WTC11 (cell line): Measurements from ENCODE around the gene EEF1AKMT4. TPM values are rescaled to one million over a fixed set of nuclear protein-coding genes. Genes with fewer than 3 reads are reported as not detected.

Experiments used
- ATAC-seq: fragments of 200-7000 bp; cut with Tn5 transposase; 2 replicates; pipeline ENCODE4 v1.10.0; 2021; ENCODE audit warnings: mild to moderate bottlenecking, moderate library complexity
- CTCF ChIA-PET: fragments of 300-600 bp; sonication (Branson Sonifier 250); formaldehyde crosslinking; loops from one replicate; lab custom pipeline; 2021; ENCODE audit warnings: antibody characterized with exemption; lab: Charles Lee
- POLR2A ChIA-PET: fragments of 350-600 bp; sonication (Branson Sonifier 250); formaldehyde crosslinking; loops from one replicate; lab custom pipeline; 2021; ENCODE audit warnings: antibody characterized with exemption; lab: Charles Lee
- DNase-seq: peaks from one replicate; pipeline ENCODE4 v3.0.0; 2021; ENCODE audit warnings: low spot score
- H3K27ac Mint-ChIP-seq: 2 replicates; pipeline ENCODE4 v1.8.0; 2021; ENCODE audit warnings: mixed read lengths
- H3K27me3 Mint-ChIP-seq: 2 replicates; pipeline ENCODE4 v1.8.0; 2021; ENCODE audit warnings: low read depth, mild to moderate bottlenecking, moderate library complexity, mixed read lengths
- H3K36me3 Mint-ChIP-seq: 2 replicates; pipeline ENCODE4 v1.8.0; 2021; ENCODE audit warnings: mixed read lengths
- H3K4me1 Mint-ChIP-seq: 2 replicates; pipeline ENCODE4 v1.8.0; 2022; ENCODE audit warnings: mixed read lengths
- H3K4me3 Mint-ChIP-seq: 2 replicates; pipeline ENCODE4 v1.8.0; 2021; ENCODE audit warnings: mild to moderate bottlenecking, moderate library complexity, mixed read lengths
- H3K9me3 Mint-ChIP-seq: 2 replicates; pipeline ENCODE4 v1.8.0; 2021; ENCODE audit warnings: mixed read lengths
- ATF1 ChIP-seq: sonication (generic); formaldehyde crosslinking; IDR thresholded peaks from 2 replicates; pipeline ENCODE4 v1.8.1; 2023; ENCODE audit warnings: mild to moderate bottlenecking, moderate library complexity, missing genetic modification reagents
- FOXP1 ChIP-seq: sonication (generic); formaldehyde crosslinking; IDR thresholded peaks from 2 replicates; pipeline ENCODE4 v1.8.0; 2022; ENCODE audit warnings: missing genetic modification reagents, mild to moderate bottlenecking, moderate library complexity, borderline replicate concordance
- JUN ChIP-seq: sonication (generic); formaldehyde crosslinking; IDR thresholded peaks from 2 replicates; pipeline ENCODE4 v1.8.0; 2023; ENCODE audit warnings: mild to moderate bottlenecking, missing genetic modification reagents
- NR2C2 ChIP-seq: sonication (generic); formaldehyde crosslinking; IDR thresholded peaks from 2 replicates; pipeline ENCODE4 v1.8.0; 2022; ENCODE audit warnings: mild to moderate bottlenecking, missing genetic modification reagents
- NR3C1 ChIP-seq: sonication (generic); formaldehyde crosslinking; conservative IDR thresholded peaks from 2 replicates; pipeline ENCODE4 v1.8.1; 2023; ENCODE audit warnings: low read depth, mild to moderate bottlenecking, missing genetic modification reagents
- PRRX2 ChIP-seq: fragments of 250-450 bp; sonication (Bioruptor Pico); IDR thresholded peaks from 2 replicates; pipeline ENCODE4 v1.8.0; 2021; ENCODE audit warnings: mild to moderate bottlenecking
- SP1 ChIP-seq: sonication (generic); formaldehyde crosslinking; conservative IDR thresholded peaks from 2 replicates; pipeline ENCODE4 v1.8.1; 2022; ENCODE audit warnings: missing genetic modification reagents
- TEAD1 ChIP-seq: sonication (generic); formaldehyde crosslinking; IDR thresholded peaks from 2 replicates; pipeline ENCODE4 v1.8.0; 2022; ENCODE audit warnings: mild to moderate bottlenecking, missing genetic modification reagents
- TEAD4 ChIP-seq: sonication (generic); formaldehyde crosslinking; IDR thresholded peaks from 2 replicates; pipeline ENCODE4 v1.8.0; 2022; ENCODE audit warnings: mild to moderate bottlenecking, missing genetic modification reagents
- ZNF317 ChIP-seq: sonication (generic); formaldehyde crosslinking; IDR thresholded peaks from 2 replicates; pipeline ENCODE4 v1.8.1; 2023; ENCODE audit warnings: low read depth, mild to moderate bottlenecking, moderate library complexity, missing genetic modification reagents, borderline replicate concordance
- ZNF396 ChIP-seq: fragments of 250-450 bp; sonication (Bioruptor Pico); IDR thresholded peaks from 2 replicates; pipeline ENCODE4 v1.8.0; 2021; ENCODE audit warnings: mild to moderate bottlenecking, moderate library complexity, borderline replicate concordance
- total RNA-seq: library from RNA; stranded (reverse); gene quantifications from 3 replicates; pipeline ENCODE4 v1.2.3, GENCODE V29; 2021
- TF ChIP-seq, protein P1 (sequence below): sonication (generic); formaldehyde crosslinking; IDR thresholded peaks from 2 replicates; pipeline ENCODE4 v1.8.1; 2023; ENCODE audit warnings: mild to moderate bottlenecking, missing genetic modification reagents, borderline replicate concordance
- TF ChIP-seq, protein P2 (sequence below): sonication (generic); formaldehyde crosslinking; IDR thresholded peaks from 2 replicates; pipeline ENCODE4 v1.8.0; 2023; ENCODE audit warnings: missing genetic modification reagents
- TF ChIP-seq, protein P3 (sequence below): sonication (generic); formaldehyde crosslinking; IDR thresholded peaks from 2 replicates; pipeline ENCODE4 v1.8.1; 2023; ENCODE audit warnings: mild to moderate bottlenecking, moderate library complexity, missing genetic modification reagents
- TF ChIP-seq, protein P4 (sequence below): sonication (generic); formaldehyde crosslinking; IDR thresholded peaks from 2 replicates; pipeline ENCODE4 v1.8.1; 2022; ENCODE audit warnings: mild to moderate bottlenecking, moderate library complexity, missing genetic modification reagents
- TF ChIP-seq, protein P5 (sequence below): sonication (generic); formaldehyde crosslinking; IDR thresholded peaks from 2 replicates; pipeline ENCODE4 v1.8.0; 2022; ENCODE audit warnings: mild to moderate bottlenecking, missing genetic modification reagents
- TF ChIP-seq, protein P6 (sequence below): sonication (generic); formaldehyde crosslinking; IDR thresholded peaks from 2 replicates; pipeline ENCODE4 v1.8.1; 2022; ENCODE audit warnings: missing genetic modification reagents, borderline replicate concordance

Gene EEF1AKMT4
- total RNA-seq, 1 experiment from 2014 or later = 11.3 TPM

DNA sequence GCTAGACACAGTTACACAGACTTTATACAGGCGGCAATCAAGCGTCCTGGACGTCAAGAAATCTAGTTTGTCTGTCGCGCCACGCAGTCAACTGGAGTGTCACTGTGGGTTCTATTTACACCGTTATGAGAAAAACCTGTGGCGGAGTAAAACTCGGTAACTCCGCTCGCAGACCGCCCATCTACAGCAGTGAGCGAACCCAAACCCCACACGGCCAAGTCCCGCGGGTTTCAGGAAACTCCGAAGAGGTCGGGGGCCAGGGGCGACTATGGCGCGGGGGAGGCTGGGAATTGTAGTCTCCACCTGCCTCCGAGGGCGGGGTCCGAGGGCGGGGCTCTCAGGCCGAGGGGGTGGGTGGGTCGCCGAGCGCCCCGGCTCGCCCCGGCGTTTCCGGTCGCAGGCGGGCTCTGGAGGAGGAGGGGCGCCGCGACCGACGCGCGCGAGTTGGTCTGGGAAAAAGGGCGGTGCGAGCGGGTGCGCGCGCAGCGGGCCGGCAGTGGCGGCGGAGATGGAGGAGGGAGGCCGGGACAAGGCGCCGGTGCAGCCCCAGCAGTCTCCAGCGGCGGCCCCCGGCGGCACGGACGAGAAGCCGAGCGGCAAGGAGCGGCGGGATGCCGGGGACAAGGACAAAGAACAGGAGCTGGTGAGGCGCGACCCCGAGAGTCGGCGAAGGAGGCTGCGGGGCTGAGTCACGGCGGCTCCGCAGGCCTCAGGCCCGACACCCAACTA lies 49.5 kb downstream of the EEF1AKMT4 start, which contains the start of gene PSMD2 (continued):
- TF ChIP-seq, protein P1, sequence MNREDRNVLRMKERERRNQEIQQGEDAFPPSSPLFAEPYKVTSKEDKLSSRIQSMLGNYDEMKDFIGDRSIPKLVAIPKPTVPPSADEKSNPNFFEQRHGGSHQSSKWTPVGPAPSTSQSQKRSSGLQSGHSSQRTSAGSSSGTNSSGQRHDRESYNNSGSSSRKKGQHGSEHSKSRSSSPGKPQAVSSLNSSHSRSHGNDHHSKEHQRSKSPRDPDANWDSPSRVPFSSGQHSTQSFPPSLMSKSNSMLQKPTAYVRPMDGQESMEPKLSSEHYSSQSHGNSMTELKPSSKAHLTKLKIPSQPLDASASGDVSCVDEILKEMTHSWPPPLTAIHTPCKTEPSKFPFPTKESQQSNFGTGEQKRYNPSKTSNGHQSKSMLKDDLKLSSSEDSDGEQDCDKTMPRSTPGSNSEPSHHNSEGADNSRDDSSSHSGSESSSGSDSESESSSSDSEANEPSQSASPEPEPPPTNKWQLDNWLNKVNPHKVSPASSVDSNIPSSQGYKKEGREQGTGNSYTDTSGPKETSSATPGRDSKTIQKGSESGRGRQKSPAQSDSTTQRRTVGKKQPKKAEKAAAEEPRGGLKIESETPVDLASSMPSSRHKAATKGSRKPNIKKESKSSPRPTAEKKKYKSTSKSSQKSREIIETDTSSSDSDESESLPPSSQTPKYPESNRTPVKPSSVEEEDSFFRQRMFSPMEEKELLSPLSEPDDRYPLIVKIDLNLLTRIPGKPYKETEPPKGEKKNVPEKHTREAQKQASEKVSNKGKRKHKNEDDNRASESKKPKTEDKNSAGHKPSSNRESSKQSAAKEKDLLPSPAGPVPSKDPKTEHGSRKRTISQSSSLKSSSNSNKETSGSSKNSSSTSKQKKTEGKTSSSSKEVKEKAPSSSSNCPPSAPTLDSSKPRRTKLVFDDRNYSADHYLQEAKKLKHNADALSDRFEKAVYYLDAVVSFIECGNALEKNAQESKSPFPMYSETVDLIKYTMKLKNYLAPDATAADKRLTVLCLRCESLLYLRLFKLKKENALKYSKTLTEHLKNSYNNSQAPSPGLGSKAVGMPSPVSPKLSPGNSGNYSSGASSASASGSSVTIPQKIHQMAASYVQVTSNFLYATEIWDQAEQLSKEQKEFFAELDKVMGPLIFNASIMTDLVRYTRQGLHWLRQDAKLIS (CRISPR knock-in tag) = no peak; the same call in 1 of the 2 replicates
- TF ChIP-seq, protein P2, sequence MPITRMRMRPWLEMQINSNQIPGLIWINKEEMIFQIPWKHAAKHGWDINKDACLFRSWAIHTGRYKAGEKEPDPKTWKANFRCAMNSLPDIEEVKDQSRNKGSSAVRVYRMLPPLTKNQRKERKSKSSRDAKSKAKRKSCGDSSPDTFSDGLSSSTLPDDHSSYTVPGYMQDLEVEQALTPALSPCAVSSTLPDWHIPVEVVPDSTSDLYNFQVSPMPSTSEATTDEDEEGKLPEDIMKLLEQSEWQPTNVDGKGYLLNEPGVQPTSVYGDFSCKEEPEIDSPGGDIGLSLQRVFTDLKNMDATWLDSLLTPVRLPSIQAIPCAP (CRISPR knock-in tag) = no peak
- TF ChIP-seq, protein P3, sequence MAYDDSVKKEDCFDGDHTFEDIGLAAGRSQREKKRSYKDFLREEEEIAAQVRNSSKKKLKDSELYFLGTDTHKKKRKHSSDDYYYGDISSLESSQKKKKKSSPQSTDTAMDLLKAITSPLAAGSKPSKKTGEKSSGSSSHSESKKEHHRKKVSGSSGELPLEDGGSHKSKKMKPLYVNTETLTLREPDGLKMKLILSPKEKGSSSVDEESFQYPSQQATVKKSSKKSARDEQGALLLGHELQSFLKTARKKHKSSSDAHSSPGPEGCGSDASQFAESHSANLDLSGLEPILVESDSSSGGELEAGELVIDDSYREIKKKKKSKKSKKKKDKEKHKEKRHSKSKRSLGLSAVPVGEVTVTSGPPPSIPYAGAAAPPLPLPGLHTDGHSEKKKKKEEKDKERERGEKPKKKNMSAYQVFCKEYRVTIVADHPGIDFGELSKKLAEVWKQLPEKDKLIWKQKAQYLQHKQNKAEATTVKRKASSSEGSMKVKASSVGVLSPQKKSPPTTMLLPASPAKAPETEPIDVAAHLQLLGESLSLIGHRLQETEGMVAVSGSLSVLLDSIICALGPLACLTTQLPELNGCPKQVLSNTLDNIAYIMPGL (CRISPR knock-in tag) = peak; percentile 81; the same call in 1 of the 2 replicates
- no peak for TF ChIP-seq TEAD4 (CRISPR knock-in tag)
- TF ChIP-seq ZNF396 = no peak
- TF ChIP-seq SP1 (CRISPR knock-in tag) = peak; percentile 86
- no peak for TF ChIP-seq ZNF317 (CRISPR knock-in tag)
- TF ChIP-seq PRRX2 (CRISPR knock-in tag) = no peak
- 0 out of 2 replicates have a peak, but pooled peaks have one; percentile 14 for TF ChIP-seq NR3C1 (CRISPR knock-in tag)
- TF ChIP-seq, protein P4, sequence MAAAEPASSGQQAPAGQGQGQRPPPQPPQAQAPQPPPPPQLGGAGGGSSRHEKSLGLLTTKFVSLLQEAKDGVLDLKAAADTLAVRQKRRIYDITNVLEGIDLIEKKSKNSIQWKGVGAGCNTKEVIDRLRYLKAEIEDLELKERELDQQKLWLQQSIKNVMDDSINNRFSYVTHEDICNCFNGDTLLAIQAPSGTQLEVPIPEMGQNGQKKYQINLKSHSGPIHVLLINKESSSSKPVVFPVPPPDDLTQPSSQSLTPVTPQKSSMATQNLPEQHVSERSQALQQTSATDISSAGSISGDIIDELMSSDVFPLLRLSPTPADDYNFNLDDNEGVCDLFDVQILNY (CRISPR knock-in tag) = peak; percentile 58; the same call in 1 of the 2 replicates
- TF ChIP-seq, protein P5, sequence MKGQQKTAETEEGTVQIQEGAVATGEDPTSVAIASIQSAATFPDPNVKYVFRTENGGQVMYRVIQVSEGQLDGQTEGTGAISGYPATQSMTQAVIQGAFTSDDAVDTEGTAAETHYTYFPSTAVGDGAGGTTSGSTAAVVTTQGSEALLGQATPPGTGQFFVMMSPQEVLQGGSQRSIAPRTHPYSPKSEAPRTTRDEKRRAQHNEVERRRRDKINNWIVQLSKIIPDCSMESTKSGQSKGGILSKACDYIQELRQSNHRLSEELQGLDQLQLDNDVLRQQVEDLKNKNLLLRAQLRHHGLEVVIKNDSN (CRISPR knock-in tag) = 0 out of 2 replicates have a peak, but pooled peaks have one; percentile 19
- TF ChIP-seq, protein P6, sequence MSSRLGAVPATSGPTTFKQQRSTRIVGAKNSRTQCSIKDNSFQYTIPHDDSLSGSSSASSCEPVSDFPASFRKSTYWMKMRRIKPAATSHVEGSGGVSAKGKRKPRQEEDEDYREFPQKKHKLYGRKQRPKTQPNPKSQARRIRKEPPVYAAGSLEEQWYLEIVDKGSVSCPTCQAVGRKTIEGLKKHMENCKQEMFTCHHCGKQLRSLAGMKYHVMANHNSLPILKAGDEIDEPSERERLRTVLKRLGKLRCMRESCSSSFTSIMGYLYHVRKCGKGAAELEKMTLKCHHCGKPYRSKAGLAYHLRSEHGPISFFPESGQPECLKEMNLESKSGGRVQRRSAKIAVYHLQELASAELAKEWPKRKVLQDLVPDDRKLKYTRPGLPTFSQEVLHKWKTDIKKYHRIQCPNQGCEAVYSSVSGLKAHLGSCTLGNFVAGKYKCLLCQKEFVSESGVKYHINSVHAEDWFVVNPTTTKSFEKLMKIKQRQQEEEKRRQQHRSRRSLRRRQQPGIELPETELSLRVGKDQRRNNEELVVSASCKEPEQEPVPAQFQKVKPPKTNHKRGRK (CRISPR knock-in tag) = no peak

DNA sequence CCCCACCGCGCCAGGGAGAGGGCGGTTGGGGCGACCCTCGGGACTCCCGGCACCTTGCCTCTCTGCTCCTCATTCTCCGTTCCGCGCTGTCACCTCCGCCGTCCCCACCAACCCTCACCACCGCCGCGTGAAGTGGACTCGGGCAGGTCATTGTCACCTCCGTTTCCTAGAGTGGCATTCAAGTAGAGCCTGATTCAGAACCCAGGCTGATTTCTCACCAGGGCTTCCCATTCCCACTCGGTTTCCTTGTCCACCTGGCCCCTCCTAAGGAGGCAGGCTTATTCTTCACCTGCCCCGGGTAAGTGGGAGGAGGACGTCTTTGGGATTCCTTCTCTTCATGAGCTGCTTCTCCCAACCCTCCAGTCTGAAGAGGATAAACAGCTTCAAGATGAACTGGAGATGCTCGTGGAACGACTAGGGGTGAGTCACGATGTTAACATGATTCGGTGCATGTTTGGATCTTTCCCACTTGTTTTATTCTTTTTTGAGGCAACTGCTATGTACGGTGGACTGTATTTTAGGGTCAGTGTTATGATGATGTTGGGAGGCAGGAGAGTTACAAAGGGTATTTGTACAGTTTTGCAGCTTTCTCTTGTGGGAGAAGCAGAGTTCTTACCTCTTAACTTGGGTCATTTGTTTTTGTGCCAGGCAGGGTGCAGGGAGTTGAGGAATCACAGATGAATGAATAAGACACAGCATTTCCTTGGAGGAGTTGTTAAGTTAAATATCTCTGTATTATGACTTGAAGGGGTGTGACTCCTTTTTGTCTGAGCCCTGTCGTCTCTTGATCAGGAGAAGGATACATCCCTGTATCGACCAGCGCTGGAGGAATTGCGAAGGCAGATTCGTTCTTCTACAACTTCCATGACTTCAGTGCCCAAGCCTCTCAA lies 50.3 kb downstream of the EEF1AKMT4 start:
- no peak for DNase-seq
- ChIA-PET POLR2A (interaction anchor here (0.8 kb wide), 1 partner anchor 24 kb away, joined by 4 read pairs; no protein-coding TSS in a partner anchor), CTCF (no interaction called here)
- Mint-ChIP-seq H3K4me3 (peak overlapping the region; percentile 96), H3K27ac (peak overlapping the region; percentile 89), H3K36me3 (peaks cover 51% of the 10 kb centered on the region), H3K27me3 (peaks cover 4% of the 10 kb centered on the region; the same call in 1 of the 2 replicates), H3K4me1 (peaks cover 12% of the 10 kb centered on the region), H3K9me3 (no peaks in the 10 kb centered on the region)
- ATAC-seq = no peak
- no peak for TF ChIP-seq ZNF317 (CRISPR knock-in tag)
- 0 out of 2 replicates have a peak, but pooled peaks have one; percentile 17 for TF ChIP-seq JUN (CRISPR knock-in tag)
- TF ChIP-seq, protein P4 (CRISPR knock-in tag) = no peak
- TF ChIP-seq NR2C2 (CRISPR knock-in tag) = no peak
- TF ChIP-seq ATF1 (CRISPR knock-in tag) = no peak
- no peak for TF ChIP-seq TEAD1
- TF ChIP-seq, protein P3 (CRISPR knock-in tag) = peak; percentile 16; the same call in 1 of the 2 replicates
- no peak for TF ChIP-seq FOXP1 (CRISPR knock-in tag)
